ENCODE data around the gene CPA1. TPM values are rescaled to one million over a fixed set of nuclear protein-coding genes. Genes with fewer than 3 reads are reported as not detected.
A peak's percentile ranks its signal among the peaks of the same experiment; 100 is the strongest.

The CPA1 gene
- total and polyA plus RNA-seq, 2 of the 4 experiments (the other 2 are of a cell fraction) = not detected

GRCh38 chr7:130394421-130395195 lies 14.3 kb downstream of the CPA1 start:
- no CpG with 5 or more reads among the region's 7 CpGs for WGBS, 2 experiments (ENCODE audit: extremely low coverage in 2 of 2, insufficient read length in 1 of 2)
- Histone ChIP-seq H2BK15ac (ENCODE audit: low read depth, low read length) (no peak overlapping the region), H4K91ac (ENCODE audit: insufficient read depth, low read depth, low read length) (no peak overlapping the region), H2BK120ac (ENCODE audit: low read depth, low read length) (0 out of 2 replicates have a peak overlapping the region, but pooled peaks have one; percentile 32), H3K4me1 (ENCODE audit: control insufficient read depth, insufficient read depth, low read length) (peaks cover 8% of the 10 kb centered on the region), H3K4ac (ENCODE audit: low read depth, low read length) (no peak overlapping the region), H4K5ac (ENCODE audit: low read depth, low read length) (no peak overlapping the region), H3K36me3 (ENCODE audit: control insufficient read depth, insufficient read depth, low read length) (peaks cover 4% of the 10 kb centered on the region; the same call in 1 of the 2 replicates), H3K9me3 (ENCODE audit: control insufficient read depth, insufficient read depth, low read length) (no peaks in the 10 kb centered on the region), H2BK20ac (ENCODE audit: low read depth, low read length) (no peak overlapping the region), H2BK5ac (ENCODE audit: low read depth, low read length, poor library complexity, severe bottlenecking) (no peak overlapping the region), H3K56ac (ENCODE audit: extremely low read depth, insufficient read depth, low read length) (no peak overlapping the region), H4K8ac (ENCODE audit: low read depth in 2 of 2, low read length in 2 of 2) (no peak overlapping the region), H3K27me3 (ENCODE audit: control insufficient read depth, insufficient read depth, low read length) (no peaks in the 10 kb centered on the region), H3K9me1 (ENCODE audit: insufficient read depth, low read length) (peaks cover 3% of the 10 kb centered on the region; the same call in 1 of the 2 replicates), H3K18ac (ENCODE audit: low read depth, low read length) (no peak overlapping the region), H2AFZ (replicated peaks; ENCODE audit: low read length, poor library complexity) (no peak overlapping the region), H3K4me2 (ENCODE audit: low read depth, low read length) (no peak overlapping the region), H3K23ac (ENCODE audit: low read depth, low read length) (no peak overlapping the region), H3K9ac (ENCODE audit: low read depth, low read length) (no peak overlapping the region), H4K20me1 (ENCODE audit: insufficient read depth, low read length) (no peaks in the 10 kb centered on the region), H3K79me1 (ENCODE audit: low read depth in 1 of 2, low read length in 2 of 2) (no peaks in the 10 kb centered on the region), H3K4me3 (ENCODE audit: insufficient read depth, low read depth, low read length) (no peak overlapping the region), H2AK5ac (ENCODE audit: low read depth, low read length) (no peak overlapping the region; the same call in 1 of the 2 replicates), H3K27ac (ENCODE audit: insufficient read depth, low read length) (no peak overlapping the region), H3K14ac (replicated peaks; ENCODE audit: low read depth, low read length) (no peak overlapping the region), H2AK9ac (replicated peaks; ENCODE audit: low read depth, low read length, poor library complexity) (no peak overlapping the region)
- no TSS peak for BruUV-seq (replicated peaks)
- TF ChIP-seq CHD1 (IDR thresholded peaks at IDR 0.05; ENCODE audit: low read depth, low read length) (no peak), MAZ (IDR thresholded peaks at IDR 0.05; ENCODE audit: borderline replicate concordance, low read depth, low read length) (no peak), POLR2A (IDR thresholded peaks at IDR 0.05; ENCODE audit: low read depth, low read length) (no peak), FOS (IDR thresholded peaks at IDR 0.05; ENCODE audit: low read depth, low read length) (no peak), BHLHE40 (IDR thresholded peaks at IDR 0.05; ENCODE audit: low read depth, low read length) (no peak), RCOR1 (IDR thresholded peaks at IDR 0.05; ENCODE audit: insufficient replicate concordance, low read length) (no peak), CTCF (conservative IDR thresholded peaks at IDR 0.05; ENCODE audit: low read depth, low read length) (no peak), ELK1 (IDR thresholded peaks at IDR 0.05; ENCODE audit: borderline replicate concordance, low read depth, low read length) (no peak), RAD21 (IDR thresholded peaks at IDR 0.05; ENCODE audit: low read length) (no peak)
- ChIA-PET POLR2A (ENCODE audit: unreplicated experiment) (no interaction called here), CTCF (no interaction called here)
- in situ Hi-C loops (cut with MboI; ENCODE audit: low sequenced_read_pairs) = no loop called here
- ATAC-seq (ENCODE audit: low read depth) (no peak), DNase-seq (no peak)
- dilution Hi-C loops (cut with HindIII; ENCODE audit: low sequenced_read_pairs, unreplicated experiment) = no loop called here
- intact Hi-C loops (cut with micrococcal nuclease) = loop anchor here (10.0 kb wide), 1 partner anchor 320 kb away; the partner anchor contains the start of gene KLHDC10

All from IMR-90 (cell line).